ENCODE data around the gene C19orf25. TPM values are rescaled to one million over a fixed set of nuclear protein-coding genes. Genes with fewer than 3 reads are reported as not detected.
A peak's percentile ranks its signal among the peaks of the same experiment; 100 is the strongest.

C19orf25 gene
- total RNA-seq, 1 donor from 2014 or later, result 29.7 TPM

DNA sequence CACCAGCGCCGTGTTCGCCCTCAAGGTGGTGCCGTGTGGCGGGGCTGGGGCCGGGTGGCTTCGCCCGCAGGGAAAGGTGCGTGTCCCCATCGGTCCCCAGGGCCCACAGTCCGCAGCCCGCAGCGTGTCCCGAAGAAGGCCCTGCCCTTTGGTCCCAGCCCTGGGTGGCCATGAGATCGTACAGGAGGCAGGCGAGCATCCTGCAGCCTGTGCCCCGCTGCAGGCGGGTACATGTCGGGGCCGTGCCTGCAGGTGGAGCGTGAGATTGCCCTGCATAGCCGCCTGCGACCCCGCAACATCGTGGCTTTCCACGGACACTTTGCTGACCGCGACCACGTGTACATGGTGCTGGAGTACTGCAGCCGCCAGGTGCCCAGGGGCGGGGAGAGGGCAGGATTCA, 46.3 kb upstream of the C19orf25 start:
- H3K4me1 Mint-ChIP-seq (ENCODE audit: unreplicated experiment), result peaks cover 6% of the 10 kb centered on the region
- H3K27ac Mint-ChIP-seq (ENCODE audit: unreplicated experiment), result no peak overlapping the region
- no peak overlapping the region for H3K4me3 Mint-ChIP-seq (ENCODE audit: unreplicated experiment)
- DNase-seq (ENCODE audit: low spot score), result no peak
- no peaks in the 10 kb centered on the region for H3K9me3 Mint-ChIP-seq (ENCODE audit: unreplicated experiment)
- peaks cover 23% of the 10 kb centered on the region for H3K27me3 Mint-ChIP-seq (ENCODE audit: unreplicated experiment)
- peaks cover 7% of the 10 kb centered on the region for H3K36me3 Mint-ChIP-seq (ENCODE audit: low read depth, unreplicated experiment)
- TF ChIP-seq, protein P1, sequence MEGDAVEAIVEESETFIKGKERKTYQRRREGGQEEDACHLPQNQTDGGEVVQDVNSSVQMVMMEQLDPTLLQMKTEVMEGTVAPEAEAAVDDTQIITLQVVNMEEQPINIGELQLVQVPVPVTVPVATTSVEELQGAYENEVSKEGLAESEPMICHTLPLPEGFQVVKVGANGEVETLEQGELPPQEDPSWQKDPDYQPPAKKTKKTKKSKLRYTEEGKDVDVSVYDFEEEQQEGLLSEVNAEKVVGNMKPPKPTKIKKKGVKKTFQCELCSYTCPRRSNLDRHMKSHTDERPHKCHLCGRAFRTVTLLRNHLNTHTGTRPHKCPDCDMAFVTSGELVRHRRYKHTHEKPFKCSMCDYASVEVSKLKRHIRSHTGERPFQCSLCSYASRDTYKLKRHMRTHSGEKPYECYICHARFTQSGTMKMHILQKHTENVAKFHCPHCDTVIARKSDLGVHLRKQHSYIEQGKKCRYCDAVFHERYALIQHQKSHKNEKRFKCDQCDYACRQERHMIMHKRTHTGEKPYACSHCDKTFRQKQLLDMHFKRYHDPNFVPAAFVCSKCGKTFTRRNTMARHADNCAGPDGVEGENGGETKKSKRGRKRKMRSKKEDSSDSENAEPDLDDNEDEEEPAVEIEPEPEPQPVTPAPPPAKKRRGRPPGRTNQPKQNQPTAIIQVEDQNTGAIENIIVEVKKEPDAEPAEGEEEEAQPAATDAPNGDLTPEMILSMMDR (IDR thresholded peaks at IDR 0.05; ENCODE audit: unreplicated experiment), result no peak

DNA sequence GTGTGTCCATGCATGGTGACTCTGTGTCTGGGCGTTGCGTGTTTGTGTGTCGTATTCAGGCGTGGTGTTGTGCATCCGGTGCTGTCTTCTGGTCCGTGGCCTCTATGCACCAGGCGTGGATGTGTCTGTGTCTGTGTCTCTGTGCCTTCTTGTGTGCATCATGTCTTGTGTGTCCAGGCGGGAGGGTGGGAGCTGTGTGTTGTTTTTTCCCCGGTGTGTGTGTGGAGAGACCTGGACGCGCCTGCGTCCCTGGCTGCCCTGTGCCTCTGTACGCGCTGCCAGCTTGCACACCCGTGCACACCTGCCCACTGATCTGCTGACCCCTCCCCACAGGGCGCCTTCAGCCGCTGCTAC, 45.9 kb upstream of the C19orf25 start:
- Mint-ChIP-seq H3K4me3 (ENCODE audit: unreplicated experiment) (no peak overlapping the region), H3K4me1 (ENCODE audit: unreplicated experiment) (peaks cover 6% of the 10 kb centered on the region), H3K9me3 (ENCODE audit: unreplicated experiment) (no peaks in the 10 kb centered on the region), H3K27ac (ENCODE audit: unreplicated experiment) (no peak overlapping the region), H3K27me3 (ENCODE audit: unreplicated experiment) (peaks cover 20% of the 10 kb centered on the region), H3K36me3 (ENCODE audit: low read depth, unreplicated experiment) (peaks cover 7% of the 10 kb centered on the region)
- TF ChIP-seq, protein P1 (IDR thresholded peaks at IDR 0.05; ENCODE audit: unreplicated experiment), result no peak
- DNase-seq (ENCODE audit: low spot score), result no peak

DNA sequence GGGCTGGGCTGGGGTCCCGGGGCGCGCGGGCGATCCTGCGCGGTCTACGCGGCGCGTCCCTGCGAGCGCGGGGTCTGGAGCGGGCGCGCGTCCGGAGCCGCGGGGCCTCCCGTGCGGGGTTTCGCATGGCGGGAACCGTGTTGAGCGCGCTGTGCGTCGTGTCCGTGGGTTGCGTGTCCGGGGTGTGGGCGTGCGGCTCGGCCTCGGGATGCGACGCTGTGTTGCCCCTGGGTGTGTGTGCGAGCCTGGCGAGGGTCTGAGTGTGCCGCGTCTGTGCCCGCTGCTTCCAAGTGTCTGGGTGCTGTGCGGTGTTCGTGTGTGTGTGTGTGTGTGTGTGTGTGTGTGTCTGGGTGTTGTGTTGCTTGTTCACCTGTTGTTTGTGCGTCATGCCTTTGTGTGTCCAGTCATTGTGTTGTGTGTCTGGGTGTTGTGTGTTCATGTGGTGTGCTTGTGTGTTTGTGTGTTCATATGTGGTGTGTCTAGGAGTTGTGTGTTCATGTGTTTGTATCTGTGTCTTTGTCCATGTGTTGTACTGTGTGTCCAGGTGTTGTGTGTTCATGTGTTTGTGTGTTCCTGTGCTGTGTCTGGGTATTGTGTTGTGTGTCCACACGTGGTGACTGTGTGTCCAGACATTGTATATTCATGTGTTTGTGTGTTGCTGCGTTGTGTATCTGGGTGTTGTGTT, 45.4 kb upstream of the C19orf25 start:
- TF ChIP-seq, protein P1 (IDR thresholded peaks at IDR 0.05; ENCODE audit: unreplicated experiment), result no peak
- Mint-ChIP-seq H3K27ac (ENCODE audit: unreplicated experiment) (peak overlapping the region; percentile 33), H3K27me3 (ENCODE audit: unreplicated experiment) (peaks cover 19% of the 10 kb centered on the region), H3K4me1 (ENCODE audit: unreplicated experiment) (peaks cover 6% of the 10 kb centered on the region), H3K4me3 (ENCODE audit: unreplicated experiment) (peak overlapping the region; percentile 80), H3K36me3 (ENCODE audit: low read depth, unreplicated experiment) (peaks cover 7% of the 10 kb centered on the region), H3K9me3 (ENCODE audit: unreplicated experiment) (no peaks in the 10 kb centered on the region)
- no peak for DNase-seq (ENCODE audit: low spot score)

DNA sequence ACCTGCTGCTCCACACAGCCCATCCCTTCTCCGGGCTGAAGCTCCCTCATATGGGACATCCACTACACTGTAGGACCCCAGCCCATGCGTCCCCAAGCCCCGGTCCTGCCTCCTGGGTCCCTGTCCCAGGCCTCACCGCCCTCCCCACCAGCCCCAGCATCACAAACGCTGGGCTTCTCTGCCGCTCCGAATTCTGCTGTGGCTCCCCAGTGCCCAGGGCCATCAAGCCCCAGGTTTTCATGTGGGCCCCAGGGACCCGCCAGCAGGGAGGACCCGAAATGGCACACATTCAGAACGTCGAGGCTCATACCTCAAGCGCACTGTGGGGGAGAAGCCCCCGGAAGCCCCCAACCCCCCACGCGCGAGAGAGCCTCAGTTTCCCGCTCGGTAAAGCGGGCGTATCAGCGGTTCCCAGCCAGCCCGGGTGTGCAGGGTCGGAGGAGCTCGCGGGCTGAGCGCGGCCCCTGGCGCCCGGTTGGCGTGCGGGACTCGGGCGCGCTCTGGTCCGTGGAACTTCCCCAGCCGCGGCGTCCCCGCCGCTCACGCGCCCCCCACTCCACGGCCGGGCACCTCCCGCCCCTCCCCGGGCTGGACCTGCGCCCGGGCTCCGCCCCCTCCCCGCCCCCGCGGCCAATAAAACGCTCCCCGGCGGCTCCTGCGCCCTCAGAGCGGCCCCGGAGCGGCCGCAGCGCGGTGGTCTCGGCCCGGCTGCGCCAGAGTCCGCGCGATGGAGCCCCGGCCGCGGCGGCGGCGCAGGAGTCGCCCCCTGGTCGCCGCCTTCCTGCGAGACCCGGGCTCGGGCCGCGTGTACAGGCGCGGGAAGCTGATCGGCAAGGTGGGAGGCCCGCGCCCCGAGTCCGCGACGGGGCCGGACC, 44.6 kb upstream of the C19orf25 start, which contains the start of gene PLK5:
Gene PLK5 (plus strand): TSS at position 666 of the 875 bp plus-strand sequence. CDS start 2,920 bp downstream, outside the sequence.
- Mint-ChIP-seq H3K27ac (ENCODE audit: unreplicated experiment) (peak within 1 kb of the TSS; percentile 33), H3K4me1 (ENCODE audit: unreplicated experiment) (peaks cover 6% of the 10 kb centered on the region), H3K4me3 (ENCODE audit: unreplicated experiment) (peak within 1 kb of the TSS; percentile 80), H3K27me3 (ENCODE audit: unreplicated experiment) (peaks cover 19% of the 10 kb centered on the region), H3K36me3 (ENCODE audit: low read depth, unreplicated experiment) (peaks cover 7% of the 10 kb centered on the region), H3K9me3 (ENCODE audit: unreplicated experiment) (no peaks in the 10 kb centered on the region)
- DNase-seq (ENCODE audit: low spot score), result no peak
- TF ChIP-seq, protein P1 (IDR thresholded peaks at IDR 0.05; ENCODE audit: unreplicated experiment), result no peak

DNA sequence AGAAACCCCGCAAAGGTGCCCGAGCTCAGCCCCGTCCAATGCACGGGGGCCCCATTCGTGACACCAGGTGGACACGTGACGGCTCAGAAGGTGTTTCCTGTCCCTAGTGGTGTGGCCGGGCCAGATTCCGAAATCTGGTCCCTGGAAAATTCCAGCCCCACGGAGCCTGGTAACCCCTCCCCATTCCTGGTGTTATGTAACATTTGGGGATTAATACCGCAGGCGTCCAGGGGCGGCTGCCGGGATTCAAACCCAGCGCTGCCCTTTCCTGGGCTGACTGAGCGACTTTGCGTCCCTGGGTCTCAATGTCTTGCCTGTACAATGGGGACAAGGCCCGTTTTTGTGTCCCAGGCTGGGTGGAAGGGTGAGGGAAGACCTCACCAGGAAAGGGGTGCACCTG, 43.8 kb upstream of the C19orf25 start:
- H3K27me3 Mint-ChIP-seq (ENCODE audit: unreplicated experiment), result peaks cover 19% of the 10 kb centered on the region
- H3K4me3 Mint-ChIP-seq (ENCODE audit: unreplicated experiment), result no peak overlapping the region
- H3K36me3 Mint-ChIP-seq (ENCODE audit: low read depth, unreplicated experiment), result peaks cover 7% of the 10 kb centered on the region
- H3K27ac Mint-ChIP-seq (ENCODE audit: unreplicated experiment), result no peak overlapping the region
- TF ChIP-seq, protein P1 (IDR thresholded peaks at IDR 0.05; ENCODE audit: unreplicated experiment), result no peak
- H3K9me3 Mint-ChIP-seq (ENCODE audit: unreplicated experiment), result no peaks in the 10 kb centered on the region
- DNase-seq (ENCODE audit: low spot score), result no peak
- peaks cover 6% of the 10 kb centered on the region for H3K4me1 Mint-ChIP-seq (ENCODE audit: unreplicated experiment)

Data from endothelial cell (in vitro differentiated cells).